NCI-H82 (cell line): ENCODE results near the gene MTRR.
A peak's percentile ranks its signal among the peaks of the same experiment; 100 is the strongest.

Experiments used
- DNase-seq: peaks from one replicate; lab custom pipeline; 2025; lab: John Stamatoyannopoulos, UW

MTRR gene

GRCh38 chr5:7857361-7857760, 11.6 kb upstream of the MTRR start:
- DNase-seq = no peak

- DNase-seq = no peak
These were observed 10.9 kb upstream of the MTRR start for GRCh38 chr5:7857926-7858632.

- no peak for DNase-seq
These were observed 2.8 kb upstream of the MTRR start for GRCh38 chr5:7866196-7866595.

DNA sequence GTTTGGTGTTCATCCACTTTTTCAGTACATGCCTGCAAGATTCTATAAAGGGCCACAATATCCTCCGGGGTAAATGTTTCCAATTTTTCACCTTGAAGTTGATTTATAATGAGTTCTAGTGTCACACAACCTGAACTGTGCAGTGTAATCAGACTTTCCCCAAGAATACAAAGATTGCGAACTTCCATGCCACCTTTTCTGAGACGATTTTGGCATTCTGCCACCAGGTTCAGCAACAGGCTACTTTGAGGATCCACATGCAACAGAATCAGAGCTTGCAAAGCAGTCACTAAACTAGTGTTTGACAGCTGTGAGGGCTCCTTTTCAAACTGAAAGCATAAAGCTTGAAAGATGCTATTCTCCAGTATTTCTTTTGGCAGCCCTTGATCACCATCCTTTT, 1.7 kb upstream of the MTRR start:
- no peak for DNase-seq

DNA sequence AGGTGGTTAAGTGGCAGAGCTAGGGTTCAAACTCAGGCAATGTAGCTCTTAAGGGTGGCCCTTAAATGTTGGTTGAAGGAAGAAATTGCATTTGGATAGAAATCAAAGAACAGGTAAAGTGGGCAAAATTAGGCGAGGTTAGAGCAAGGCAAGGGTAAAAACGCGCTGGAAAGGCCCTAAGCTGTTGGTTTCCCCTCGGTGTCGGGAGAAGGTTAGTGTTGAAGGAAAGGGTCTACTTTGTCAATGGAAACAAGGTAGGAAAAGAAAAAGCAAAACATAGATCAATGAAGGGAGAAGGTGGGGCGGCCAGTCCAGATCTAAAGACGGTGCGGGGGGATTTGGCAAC, 548 bp upstream of the MTRR start:
- DNase-seq = no peak

- peak; percentile 4 for DNase-seq
These were observed 657 bp downstream of the MTRR start for GRCh38 chr5:7869474-7870136.

DNA sequence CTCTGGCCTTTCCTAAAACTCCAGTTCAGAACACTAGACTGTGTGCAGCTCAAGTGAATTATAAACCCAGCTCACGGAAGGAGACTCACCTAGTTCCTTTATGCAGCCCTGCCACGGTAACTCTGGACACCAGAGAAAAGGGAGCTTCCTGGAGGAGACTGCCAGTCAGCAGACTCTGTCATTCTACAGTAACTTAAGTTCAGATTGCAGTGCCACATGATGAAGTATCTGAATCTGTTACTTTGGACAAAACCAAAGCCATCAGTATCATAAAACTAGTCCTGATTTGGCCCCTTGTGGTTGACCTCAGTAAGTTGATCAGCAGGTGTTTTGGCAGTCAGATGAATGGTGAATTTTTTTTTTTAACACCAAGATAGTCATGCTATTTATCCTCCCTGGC, 2.7 kb downstream of the MTRR start:
- DNase-seq = no peak

- no peak for DNase-seq
These were observed 3.7 kb downstream of the MTRR start for GRCh38 chr5:7872517-7873130.

GRCh38 chr5:7873216-7873615, 4.3 kb downstream of the MTRR start:
- no peak for DNase-seq

DNA sequence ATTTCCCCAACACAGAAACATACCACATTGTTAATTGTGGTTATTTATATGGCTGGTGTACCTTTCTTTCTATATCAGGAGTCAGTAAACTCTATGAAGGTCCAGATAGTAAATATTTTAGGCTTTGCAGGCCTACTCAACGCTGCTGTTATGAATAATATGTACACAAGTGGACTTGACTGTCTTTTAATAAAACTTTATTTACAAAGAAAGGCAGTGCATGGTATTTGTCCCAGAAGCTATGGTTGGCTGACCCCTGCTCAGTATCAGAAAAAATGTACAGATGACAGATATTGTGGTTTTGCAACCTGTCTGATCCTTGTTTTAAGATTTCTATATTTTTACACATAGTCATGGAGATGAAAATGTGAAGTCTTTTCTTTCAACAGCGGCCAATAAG, 5.7 kb downstream of the MTRR start:
- DNase-seq = no peak

GRCh38 chr5:7875151-7875550, 6.2 kb downstream of the MTRR start:
- no peak for DNase-seq

- DNase-seq = no peak
These were observed 7.9 kb downstream of the MTRR start for GRCh38 chr5:7876867-7877266.

GRCh38 chr5:7877851-7878250, 8.9 kb downstream of the MTRR start:
- DNase-seq = no peak

DNA sequence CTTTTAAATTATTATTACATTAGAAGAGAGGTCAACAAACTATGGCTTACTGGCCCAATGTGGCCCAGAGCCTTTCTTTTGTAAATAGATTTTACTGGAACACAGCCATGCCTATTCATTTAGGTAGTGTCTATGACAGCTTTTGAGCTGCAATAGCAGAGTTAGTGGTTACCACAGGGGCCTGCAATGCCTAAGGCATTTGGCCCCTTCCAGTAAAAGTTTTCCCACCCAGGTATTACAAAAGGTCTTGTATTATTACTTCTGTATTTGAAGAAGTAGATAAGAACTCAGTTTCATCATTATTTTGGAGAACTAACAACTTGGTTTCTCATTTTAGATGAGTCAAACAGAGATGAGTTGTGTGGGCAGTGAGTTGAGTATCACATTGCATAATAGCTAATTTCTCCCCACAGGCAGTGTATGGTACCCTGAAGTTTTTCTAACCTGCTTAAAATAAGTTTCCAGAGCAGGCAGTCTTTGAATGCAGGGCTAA, 9.5 kb downstream of the MTRR start:
- DNase-seq = no peak

DNA sequence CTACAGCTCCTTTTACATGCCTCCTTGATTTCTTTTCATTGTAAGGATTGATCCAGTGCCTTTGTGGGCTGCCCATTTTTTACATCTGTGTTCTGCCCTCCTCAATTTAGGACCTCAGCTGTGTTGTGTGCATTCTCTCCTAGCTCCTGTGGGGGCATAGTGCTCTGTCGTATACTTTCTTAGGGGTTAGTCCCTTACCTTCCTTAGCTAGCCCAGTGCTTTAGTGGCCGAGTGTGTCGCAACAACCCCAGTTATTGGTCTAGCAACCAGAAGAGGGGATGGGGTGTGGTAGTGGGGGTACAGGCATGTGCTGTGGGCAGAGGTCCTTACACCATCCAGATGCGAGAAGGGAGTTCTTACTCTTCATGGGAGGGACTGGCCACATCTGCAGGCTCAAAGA, 12.1 kb downstream of the MTRR start:
- DNase-seq = no peak

GRCh38 chr5:7881816-7882215, 12.9 kb downstream of the MTRR start:
- DNase-seq = no peak

- no peak for DNase-seq
These were observed 14.0 kb downstream of the MTRR start for GRCh38 chr5:7882926-7883325.

DNA sequence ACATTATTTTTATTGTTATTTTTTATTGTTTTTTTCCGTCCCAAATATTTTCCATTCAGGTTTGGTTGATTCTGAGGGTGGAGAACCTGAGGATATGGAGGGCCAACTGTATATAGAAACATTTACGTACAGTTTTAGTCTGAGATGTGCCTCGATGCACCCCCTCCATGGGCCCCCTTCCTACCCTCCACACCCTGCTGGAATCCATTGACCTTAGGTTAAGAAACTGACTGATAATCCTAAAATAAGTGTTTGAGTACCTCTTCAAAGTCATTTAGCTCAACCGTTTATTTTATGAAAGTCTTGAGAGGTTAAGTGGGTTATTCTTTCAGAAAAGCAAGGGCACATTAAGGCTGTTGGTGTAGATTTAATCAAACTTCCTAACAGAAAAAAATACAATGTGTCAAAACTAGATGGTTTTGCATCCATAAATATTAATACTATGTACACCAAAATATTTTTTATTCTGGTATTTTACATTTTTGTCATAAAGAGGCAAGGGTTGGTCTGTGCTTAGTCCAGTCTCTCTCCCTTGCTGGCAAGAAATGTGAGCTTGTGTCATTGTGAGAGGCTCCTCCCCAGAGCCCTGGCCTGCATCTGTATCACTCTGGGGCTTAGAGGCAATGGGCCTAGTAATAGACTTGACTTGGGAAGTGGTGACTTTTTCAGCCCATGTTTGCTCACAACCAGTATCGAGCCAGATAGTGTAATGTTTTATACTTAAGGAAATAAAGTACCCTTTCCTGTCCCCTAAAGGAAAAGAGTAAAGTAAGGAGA, 15.7 kb downstream of the MTRR start:
- peak; percentile 2 for DNase-seq

GRCh38 chr5:7886849-7887475, 18.0 kb downstream of the MTRR start:
- DNase-seq = peak; percentile 42

GRCh38 chr5:7888901-7889300, 20.0 kb downstream of the MTRR start:
- DNase-seq = no peak

DNA sequence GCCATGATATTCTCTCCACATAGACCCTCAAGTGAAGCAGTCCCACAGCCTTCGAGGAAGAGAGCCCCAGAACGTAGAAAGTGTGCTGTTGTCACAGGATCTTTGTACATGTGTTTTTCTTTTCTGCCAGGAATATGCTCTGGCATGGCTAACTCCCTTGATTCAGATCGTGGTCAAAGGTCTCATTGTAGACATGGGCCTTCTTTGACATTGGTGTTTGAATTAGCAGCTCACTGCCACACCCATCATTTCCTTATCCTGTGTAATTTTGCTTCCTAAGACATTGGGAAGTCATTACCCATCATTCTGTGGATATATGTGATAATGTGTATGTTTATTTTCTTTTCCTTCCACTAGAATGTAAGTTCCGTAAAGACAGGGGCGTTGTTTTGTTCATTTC, 25.5 kb downstream of the MTRR start:
- DNase-seq = no peak

DNA sequence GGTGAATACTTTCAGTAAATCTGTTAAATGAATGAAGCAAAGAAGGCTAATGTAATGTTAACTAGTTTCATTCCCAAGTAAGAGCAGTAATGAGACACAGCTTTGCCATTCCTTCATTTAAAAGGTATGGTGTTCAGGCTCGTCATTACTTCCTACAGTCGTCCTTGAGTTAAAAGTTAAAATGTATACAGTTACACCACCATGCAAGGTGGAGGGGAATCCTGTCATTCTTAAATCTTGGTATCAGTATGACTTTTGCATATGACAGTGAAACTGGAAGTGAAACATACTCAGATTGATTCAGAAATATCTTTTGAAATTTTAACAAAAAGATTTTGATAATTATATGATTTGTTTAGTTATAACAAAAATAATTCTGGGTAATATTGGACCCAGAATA, 25.9 kb downstream of the MTRR start:
- DNase-seq = no peak
